ENCODE data around the gene ABCC4.

Gene ABCC4

GRCh38 chr13:95301183-95301967 lies at the start of gene ABCC4:
Gene ABCC4, minus strand, starts transcription at chr13:95301451. Its CDS starts 137 bp downstream, at chr13:95301314.
- DNase-seq: peak; percentile 84

- no peak for DNase-seq
Observed at GRCh38 chr13:95349267-95349666, 48.0 kb upstream of the ABCC4 start.

GRCh38 chr13:95343944-95344343 lies 42.7 kb upstream of the ABCC4 start:
- DNase-seq: no peak

- DNase-seq: no peak
Observed at GRCh38 chr13:95341441-95341840, 40.2 kb upstream of the ABCC4 start.

- DNase-seq: no peak
Observed at GRCh38 chr13:95338905-95339304, 37.7 kb upstream of the ABCC4 start.

GRCh38 chr13:95337597-95337996 lies 36.3 kb upstream of the ABCC4 start:
- no peak for DNase-seq

GRCh38 chr13:95335667-95336066 lies 34.4 kb upstream of the ABCC4 start:
- no peak for DNase-seq

GRCh38 chr13:95328386-95328785 lies 27.1 kb upstream of the ABCC4 start:
- no peak for DNase-seq

- peak; percentile 69 for DNase-seq
Observed at GRCh38 chr13:95327190-95327589, 25.9 kb upstream of the ABCC4 start.

- no peak for DNase-seq
Observed at GRCh38 chr13:95326695-95327094, 25.4 kb upstream of the ABCC4 start.

GRCh38 chr13:95325485-95325884 lies 24.2 kb upstream of the ABCC4 start:
- no peak for DNase-seq

GRCh38 chr13:95323930-95324662 lies 22.8 kb upstream of the ABCC4 start:
- DNase-seq: no peak

- no peak for DNase-seq
Observed at GRCh38 chr13:95319551-95320274, 18.5 kb upstream of the ABCC4 start.

- no peak for DNase-seq
Observed at GRCh38 chr13:95317039-95317989, 16.1 kb upstream of the ABCC4 start.

GRCh38 chr13:95315752-95316151 lies 14.5 kb upstream of the ABCC4 start:
- no peak for DNase-seq

- no peak for DNase-seq
Observed at GRCh38 chr13:95307507-95307906, 6.3 kb upstream of the ABCC4 start.

GRCh38 chr13:95304453-95304852 lies 3.2 kb upstream of the ABCC4 start:
- DNase-seq: no peak

- DNase-seq: no peak
Observed at GRCh38 chr13:95301968-95302393, 730 bp upstream of the ABCC4 start.

- no peak for DNase-seq
Observed at GRCh38 chr13:95300625-95301182, 547 bp downstream of the ABCC4 start.

- DNase-seq: no peak
Observed at GRCh38 chr13:95298971-95299621, 2.2 kb downstream of the ABCC4 start.

GRCh38 chr13:95298169-95298965 lies 2.9 kb downstream of the ABCC4 start:
- DNase-seq: no peak

Data from SHP77 treated with DMSO at 0.1 percent for 48 hours (cell line).